ENCODE measurements around the gene SUFU. TPM values are rescaled to one million over a fixed set of nuclear protein-coding genes. Genes with fewer than 3 reads are reported as not detected.

Gene SUFU
- total RNA-seq, 4 donors from 2014 or later, result 5.0 to 8.9 (median 6.8) TPM

DNA sequence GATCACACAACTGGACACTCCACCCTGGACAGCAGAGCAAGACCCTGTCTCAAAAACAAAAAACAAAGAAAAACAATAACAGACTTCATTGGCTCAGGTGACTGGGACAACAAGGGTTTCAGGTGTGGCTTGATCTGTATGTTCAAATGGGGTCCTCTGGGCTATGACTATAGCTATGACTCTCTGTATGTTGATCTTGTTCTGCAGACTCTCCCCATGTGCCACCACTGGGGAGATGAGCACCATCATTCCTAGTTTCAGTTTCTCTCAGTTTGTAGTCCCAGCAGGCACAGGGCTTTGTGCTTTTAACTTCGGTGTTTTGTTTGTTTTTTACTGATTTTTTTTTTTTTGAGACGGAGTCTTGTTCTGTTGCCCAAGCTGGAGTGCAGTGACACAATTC is 53.8 kb downstream of the SUFU start:
- 46 to 63% methylated on average over 2 of the region's 2 CpGs for WGBS, 2 donors
- Histone ChIP-seq H3K4me1 (peaks cover 0 to 19% (median 7%) of the 10 kb centered on the region in 3 donors), H3K36me3 (peaks cover 0 to 7% (median 0%) of the 10 kb centered on the region in 3 donors), H3K27me3 (no peaks in the 10 kb centered on the region), H3K27ac (no peak overlapping the region), H3K4me3 (no peak overlapping the region), H3K9me3 (no peaks in the 10 kb centered on the region)
- intact Hi-C loops (cut with DNase I), result no loop called here
- TF ChIP-seq, protein P1, sequence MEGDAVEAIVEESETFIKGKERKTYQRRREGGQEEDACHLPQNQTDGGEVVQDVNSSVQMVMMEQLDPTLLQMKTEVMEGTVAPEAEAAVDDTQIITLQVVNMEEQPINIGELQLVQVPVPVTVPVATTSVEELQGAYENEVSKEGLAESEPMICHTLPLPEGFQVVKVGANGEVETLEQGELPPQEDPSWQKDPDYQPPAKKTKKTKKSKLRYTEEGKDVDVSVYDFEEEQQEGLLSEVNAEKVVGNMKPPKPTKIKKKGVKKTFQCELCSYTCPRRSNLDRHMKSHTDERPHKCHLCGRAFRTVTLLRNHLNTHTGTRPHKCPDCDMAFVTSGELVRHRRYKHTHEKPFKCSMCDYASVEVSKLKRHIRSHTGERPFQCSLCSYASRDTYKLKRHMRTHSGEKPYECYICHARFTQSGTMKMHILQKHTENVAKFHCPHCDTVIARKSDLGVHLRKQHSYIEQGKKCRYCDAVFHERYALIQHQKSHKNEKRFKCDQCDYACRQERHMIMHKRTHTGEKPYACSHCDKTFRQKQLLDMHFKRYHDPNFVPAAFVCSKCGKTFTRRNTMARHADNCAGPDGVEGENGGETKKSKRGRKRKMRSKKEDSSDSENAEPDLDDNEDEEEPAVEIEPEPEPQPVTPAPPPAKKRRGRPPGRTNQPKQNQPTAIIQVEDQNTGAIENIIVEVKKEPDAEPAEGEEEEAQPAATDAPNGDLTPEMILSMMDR (IDR thresholded peaks at IDR 0.05), result no peak
- TF ChIP-seq POLR2A (IDR thresholded peaks at IDR 0.05), result no peak
- no peak for DNase-seq

DNA sequence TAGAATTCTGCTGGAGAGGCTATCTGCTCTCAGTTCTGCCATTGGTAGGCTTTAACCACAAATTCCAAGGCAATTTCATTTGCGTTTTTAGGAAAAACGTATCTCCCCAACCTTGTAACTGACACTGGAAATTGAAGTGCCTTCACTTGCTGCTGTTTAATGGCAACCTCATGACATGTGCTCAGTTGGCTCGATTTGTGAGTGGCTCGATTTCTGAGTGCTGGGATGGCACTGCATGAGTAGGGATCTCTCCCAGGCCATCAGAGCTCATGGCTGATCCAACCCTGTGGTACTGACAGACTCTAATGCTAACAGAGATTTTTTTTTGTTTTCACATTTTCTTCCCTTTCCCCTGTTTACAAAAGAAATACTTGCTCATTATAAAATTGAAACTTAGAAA is 56.0 kb downstream of the SUFU start:
- WGBS, 2 donors, result 81 to 91% methylated on average over 4 of the region's 4 CpGs
- H3K4me1 ChIP-seq, result peaks cover 0 to 19% (median 7%) of the 10 kb centered on the region in 3 donors
- H3K36me3 ChIP-seq, result peaks cover 0 to 18% (median 0%) of the 10 kb centered on the region in 3 donors
- H3K4me3 ChIP-seq, result no peak overlapping the region
- DNase-seq, result no peak
- H3K27ac ChIP-seq, result no peak overlapping the region
- H3K27me3 ChIP-seq, result no peaks in the 10 kb centered on the region
- no peaks in the 10 kb centered on the region for H3K9me3 ChIP-seq
- intact Hi-C loops (cut with DNase I), result no loop called here
- no peak for TF ChIP-seq POLR2A (IDR thresholded peaks at IDR 0.05)
- TF ChIP-seq, protein P1 (IDR thresholded peaks at IDR 0.05), result no peak

GRCh38 chr10:102564209-102564834 is 60.5 kb downstream of the SUFU start:
- 86 to 93% methylated on average over 10 of the region's 10 CpGs for WGBS, 2 donors
- DNase-seq, result no peak
- intact Hi-C loops (cut with DNase I), result no loop called here

GRCh38 chr10:102565793-102566192 is 62.0 kb downstream of the SUFU start:
- 94 to 96% methylated on average over 6 to 8 of the region's 8 CpGs for WGBS, 2 donors
- Histone ChIP-seq H3K4me1 (no peaks in the 10 kb centered on the region), H3K27me3 (no peaks in the 10 kb centered on the region), H3K27ac (no peak overlapping the region), H3K9me3 (no peaks in the 10 kb centered on the region), H3K4me3 (no peak overlapping the region), H3K36me3 (peaks cover 0 to 18% (median 0%) of the 10 kb centered on the region in 3 donors)
- no peak for TF ChIP-seq POLR2A (IDR thresholded peaks at IDR 0.05)
- TF ChIP-seq, protein P1 (IDR thresholded peaks at IDR 0.05), result no peak
- no peak for DNase-seq
- intact Hi-C loops (cut with DNase I), result no loop called here

More at GRCh38 chr10:102564209-102564834, 60.5 kb downstream of the SUFU start:
- Histone ChIP-seq H3K4me1 (no peaks in the 10 kb centered on the region), H3K27me3 (no peaks in the 10 kb centered on the region), H3K36me3 (peaks cover 0 to 18% (median 0%) of the 10 kb centered on the region in 3 donors), H3K27ac (no peak overlapping the region), H3K9me3 (no peaks in the 10 kb centered on the region), H3K4me3 (no peak overlapping the region)
- TF ChIP-seq, protein P1 (IDR thresholded peaks at IDR 0.05), result no peak
- no peak for TF ChIP-seq POLR2A (IDR thresholded peaks at IDR 0.05)

GRCh38 chr10:102578782-102579181 is 75.0 kb downstream of the SUFU start:
- H3K36me3 ChIP-seq, result no peaks in the 10 kb centered on the region
- H3K27ac ChIP-seq, result peak overlapping the region in 2 of 4 donors; percentile 15 to 65
- H3K4me1 ChIP-seq, result peaks cover 7 to 33% (median 7%) of the 10 kb centered on the region in 3 donors
- TF ChIP-seq, protein P1 (IDR thresholded peaks at IDR 0.05), result no peak
- no peak for TF ChIP-seq POLR2A (IDR thresholded peaks at IDR 0.05)
- no peak overlapping the region for H3K4me3 ChIP-seq
- no peaks in the 10 kb centered on the region for H3K27me3 ChIP-seq
- DNase-seq, result no peak
- intact Hi-C loops (cut with DNase I), result no loop called here
- 30 to 36% methylated on average over 1 of the region's 1 CpG for WGBS, 2 donors
- no peaks in the 10 kb centered on the region for H3K9me3 ChIP-seq

All from esophagus squamous epithelium (tissue), 5 donors.